WTC11 (cell line): ENCODE data around the gene FADS6.

ENCODE experiments used
- ATF2 ChIP-seq: sonication (generic); formaldehyde crosslinking; IDR thresholded peaks from 2 replicates; pipeline ENCODE4 v1.8.1; 2022; ENCODE audit warnings: low read depth, missing genetic modification reagents, borderline replicate concordance
- CTCF ChIP-seq: fragments of 200-600 bp; IDR thresholded peaks from 2 replicates; pipeline ENCODE4 v1.8.0; 2022; ENCODE audit warnings: antibody characterized with exemption
- ESRRA ChIP-seq: sonication (generic); formaldehyde crosslinking; IDR thresholded peaks from 2 replicates; pipeline ENCODE4 v1.8.1; 2022; ENCODE audit warnings: mild to moderate bottlenecking, missing genetic modification reagents, borderline replicate concordance
- GRHL2 ChIP-seq: fragments of 250-450 bp; sonication (Bioruptor Pico); IDR thresholded peaks from 2 replicates; pipeline ENCODE4 v1.8.0; 2022; ENCODE audit warnings: mild to moderate bottlenecking, moderate library complexity; ENCODE audit not compliant: insufficient replicate concordance, severe bottlenecking
- NR3C1 ChIP-seq: sonication (generic); formaldehyde crosslinking; conservative IDR thresholded peaks from 2 replicates; pipeline ENCODE4 v1.8.1; 2023; ENCODE audit warnings: low read depth, mild to moderate bottlenecking, missing genetic modification reagents
- PREB ChIP-seq: sonication (generic); formaldehyde crosslinking; IDR thresholded peaks from 2 replicates; pipeline ENCODE4 v1.8.1; 2022; ENCODE audit warnings: mild to moderate bottlenecking, missing genetic modification reagents, moderate library complexity, borderline replicate concordance
- PRRX2 ChIP-seq: fragments of 250-450 bp; sonication (Bioruptor Pico); IDR thresholded peaks from 2 replicates; pipeline ENCODE4 v1.8.0; 2021; ENCODE audit warnings: mild to moderate bottlenecking
- ZNF263 ChIP-seq: sonication (generic); formaldehyde crosslinking; IDR thresholded peaks from 2 replicates; pipeline ENCODE4 v1.8.1; 2022; ENCODE audit warnings: low read depth, mild to moderate bottlenecking, moderate library complexity, missing genetic modification reagents
- ZNF281 ChIP-seq: sonication (generic); formaldehyde crosslinking; IDR thresholded peaks from 2 replicates; pipeline ENCODE4 v1.8.0; 2023; ENCODE audit warnings: mild to moderate bottlenecking, missing genetic modification reagents
- ZNF512 ChIP-seq: sonication (generic); formaldehyde crosslinking; IDR thresholded peaks from 2 replicates; pipeline ENCODE4 v1.8.1; 2022; ENCODE audit warnings: missing genetic modification reagents, borderline replicate concordance
- ZSCAN18 ChIP-seq: fragments of 250-450 bp; sonication (Bioruptor Pico); IDR thresholded peaks from 2 replicates; pipeline ENCODE4 v2.1.2; 2022; ENCODE audit warnings: mild to moderate bottlenecking, moderate library complexity

GRCh38 chr17:74875155-74875976, 18.1 kb downstream of the FADS6 start:
- TF ChIP-seq PRRX2 (CRISPR knock-in tag), result no peak
- no peak for TF ChIP-seq NR3C1 (CRISPR knock-in tag)
- no peak for TF ChIP-seq ZSCAN18 (CRISPR knock-in tag)
- TF ChIP-seq CTCF, result no peak
- TF ChIP-seq PREB (CRISPR knock-in tag), result no peak
- TF ChIP-seq ZNF281 (CRISPR knock-in tag), result no peak
- TF ChIP-seq GRHL2 (CRISPR knock-in tag), result no peak
- no peak for TF ChIP-seq ESRRA (CRISPR knock-in tag)
- no peak for TF ChIP-seq ZNF263 (CRISPR knock-in tag)
- no peak for TF ChIP-seq ZNF512 (CRISPR knock-in tag)
- TF ChIP-seq ATF2 (CRISPR knock-in tag), result no peak
